AG20443 (cell line): ENCODE measurements around the gene TVP23C.
"Not testable (repeated sequence)": the region's sequence is repeated elsewhere in the genome, so short reads cannot be mapped to it uniquely, and the experiment has no call there.

Source experiments
- DNase-seq: peaks from one replicate; pipeline ENCODE4 v3.0.0; 2012; ENCODE audit warnings: low spot score, mixed read lengths

The TVP23C gene

GRCh38 chr17:15526292-15527218 lies 36.7 kb downstream of the TVP23C start:
- DNase-seq: not testable (repeated sequence)

- not testable (repeated sequence) for DNase-seq
Measured at GRCh38 chr17:15524990-15525985, 38.0 kb downstream of the TVP23C start.

- DNase-seq: no peak
Measured at GRCh38 chr17:15516150-15516549, 47.1 kb downstream of the TVP23C start.

GRCh38 chr17:15514469-15514868 lies 48.8 kb downstream of the TVP23C start:
- DNase-seq: no peak

GRCh38 chr17:15513856-15514459 lies 49.3 kb downstream of the TVP23C start:
- no peak for DNase-seq

GRCh38 chr17:15513058-15513791 lies 50.1 kb downstream of the TVP23C start:
- DNase-seq: peak; percentile 45

- no peak for DNase-seq
Measured at GRCh38 chr17:15512071-15512709, 51.1 kb downstream of the TVP23C start.

GRCh38 chr17:15511142-15511541 lies 52.1 kb downstream of the TVP23C start:
- no peak for DNase-seq

- peak; percentile 69 for DNase-seq
Measured at GRCh38 chr17:15510361-15510760, 52.9 kb downstream of the TVP23C start.

GRCh38 chr17:15509095-15509494 lies 54.2 kb downstream of the TVP23C start:
- no peak for DNase-seq

GRCh38 chr17:15508466-15508865 lies 54.8 kb downstream of the TVP23C start:
- no peak for DNase-seq

GRCh38 chr17:15507896-15508295 lies 55.4 kb downstream of the TVP23C start:
- DNase-seq: no peak

- DNase-seq: no peak
Measured at GRCh38 chr17:15507001-15507400, 56.3 kb downstream of the TVP23C start.

- not testable (repeated sequence) for DNase-seq
Measured at GRCh38 chr17:15505708-15506107, 57.6 kb downstream of the TVP23C start.

- DNase-seq: no peak
Measured at GRCh38 chr17:15503731-15504130, 59.6 kb downstream of the TVP23C start.

GRCh38 chr17:15502369-15503112 lies 60.7 kb downstream of the TVP23C start:
- peak; percentile 94 for DNase-seq

GRCh38 chr17:15501793-15502192 lies 61.5 kb downstream of the TVP23C start:
- no peak for DNase-seq

- DNase-seq: no peak
Measured at GRCh38 chr17:15501282-15501681, 62.0 kb downstream of the TVP23C start.

- DNase-seq: no peak
Measured at GRCh38 chr17:15498107-15498506, 65.2 kb downstream of the TVP23C start.
